HG02938 (cell line): Measurements from ENCODE around the gene PIP5K1C.
"Not testable (repeated sequence)": the region's sequence is repeated elsewhere in the genome, so short reads cannot be mapped to it uniquely, and the experiment has no call there.

Source experiments
- ATAC-seq: cut with Tn5 transposase; IDR thresholded peaks from one replicate; pipeline ENCODE4 v1.9.1; 2021; ENCODE audit warnings: mild to moderate bottlenecking, moderate library complexity; ENCODE audit not compliant: unreplicated experiment

The PIP5K1C gene

GRCh38 chr19:3661284-3662238 is 38.7 kb downstream of the PIP5K1C start:
- no peak for ATAC-seq

- no peak for ATAC-seq
These were observed 39.6 kb downstream of the PIP5K1C start for GRCh38 chr19:3660493-3661219.

GRCh38 chr19:3659746-3660112 is 40.5 kb downstream of the PIP5K1C start:
- no peak for ATAC-seq

- ATAC-seq, result no peak
These were observed 41.2 kb downstream of the PIP5K1C start for GRCh38 chr19:3658870-3659745.

GRCh38 chr19:3658004-3658869 is 42.0 kb downstream of the PIP5K1C start:
- no peak for ATAC-seq

DNA sequence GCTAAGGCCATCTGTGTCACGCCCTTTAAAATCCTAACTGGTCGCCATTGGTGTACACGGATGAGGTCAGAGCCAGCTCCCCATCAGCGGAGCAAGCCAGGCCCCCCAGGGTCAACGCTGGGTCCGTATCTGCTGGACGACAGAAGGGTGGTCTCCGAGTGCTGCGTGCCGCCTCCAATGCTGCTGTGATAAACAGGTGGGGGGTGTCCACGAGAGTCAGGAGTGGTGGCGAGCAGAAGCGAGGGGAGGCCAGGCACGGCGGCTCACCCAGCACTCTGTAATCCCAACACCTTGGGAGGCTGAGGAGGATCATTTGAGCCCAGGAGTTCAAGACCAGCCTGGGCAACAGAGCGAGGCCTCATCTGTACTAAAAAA is 42.9 kb downstream of the PIP5K1C start:
- no peak for ATAC-seq

DNA sequence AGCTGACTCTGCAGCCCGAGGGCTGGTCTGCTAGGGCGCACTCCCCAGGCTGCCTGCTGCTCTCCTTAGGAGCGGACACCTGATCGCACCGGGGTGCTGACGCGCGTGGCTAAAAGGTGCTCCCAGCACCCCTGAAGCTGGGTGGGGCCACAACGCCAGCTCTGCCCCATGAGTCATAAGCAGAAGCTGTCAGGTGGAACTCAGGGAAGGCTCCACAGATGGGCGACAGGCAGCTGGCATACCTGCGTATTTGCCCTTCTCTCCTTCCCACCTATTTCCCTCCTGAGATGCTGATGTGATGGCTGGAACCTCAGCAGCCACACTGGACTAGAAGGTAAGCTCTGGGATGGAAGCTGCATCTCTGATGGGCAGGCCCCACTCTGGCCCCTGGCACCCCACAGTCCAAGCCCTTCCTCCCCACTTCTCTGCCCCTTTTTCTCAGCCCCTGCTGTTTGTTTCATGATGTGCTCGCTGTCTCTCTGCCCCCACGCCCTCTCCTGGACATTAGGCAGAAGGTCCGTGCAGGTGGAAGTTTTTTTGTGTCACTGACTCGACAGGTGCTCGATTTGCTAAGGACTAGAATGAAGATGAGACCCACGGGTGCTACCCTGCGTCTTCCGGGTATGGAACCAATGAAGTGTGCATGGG is 43.4 kb downstream of the PIP5K1C start:
- ATAC-seq, result no peak

DNA sequence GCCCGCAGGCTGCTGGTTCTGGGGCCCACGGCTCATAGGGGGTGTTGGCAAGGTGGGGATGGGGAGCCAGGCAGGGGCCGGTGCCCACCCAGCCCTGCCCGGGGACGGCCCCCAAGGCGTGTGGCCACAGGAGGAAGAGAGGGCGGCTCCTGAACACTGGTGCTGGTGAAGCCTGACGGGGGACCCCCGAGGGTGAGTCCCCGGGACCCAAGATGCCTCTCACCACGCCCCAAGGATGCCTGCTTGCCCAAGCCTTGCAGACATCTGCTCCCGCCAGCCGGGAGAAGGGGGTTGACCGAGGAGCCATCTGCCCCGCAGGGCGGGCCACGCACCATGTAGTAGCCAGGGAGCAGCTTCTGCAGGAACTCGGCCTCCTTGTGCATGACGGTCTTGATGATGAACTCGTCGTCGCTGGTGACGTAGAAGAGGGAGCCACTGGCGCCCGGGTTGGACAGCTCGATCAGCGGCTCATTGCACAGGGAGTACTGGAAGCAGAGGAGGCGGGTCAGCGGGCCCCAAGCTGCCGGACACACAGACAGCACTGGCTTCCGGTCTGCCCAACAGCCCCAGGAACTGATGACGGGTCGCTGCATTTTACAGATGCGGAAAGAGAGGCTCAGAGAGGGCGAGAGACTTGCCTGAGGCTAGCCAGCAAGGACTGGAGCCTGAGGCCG is 44.1 kb downstream of the PIP5K1C start:
- ATAC-seq, result no peak

GRCh38 chr19:3655402-3656072 is 44.7 kb downstream of the PIP5K1C start:
- ATAC-seq, result no peak

GRCh38 chr19:3653865-3654513 is 46.3 kb downstream of the PIP5K1C start:
- ATAC-seq, result no peak

DNA sequence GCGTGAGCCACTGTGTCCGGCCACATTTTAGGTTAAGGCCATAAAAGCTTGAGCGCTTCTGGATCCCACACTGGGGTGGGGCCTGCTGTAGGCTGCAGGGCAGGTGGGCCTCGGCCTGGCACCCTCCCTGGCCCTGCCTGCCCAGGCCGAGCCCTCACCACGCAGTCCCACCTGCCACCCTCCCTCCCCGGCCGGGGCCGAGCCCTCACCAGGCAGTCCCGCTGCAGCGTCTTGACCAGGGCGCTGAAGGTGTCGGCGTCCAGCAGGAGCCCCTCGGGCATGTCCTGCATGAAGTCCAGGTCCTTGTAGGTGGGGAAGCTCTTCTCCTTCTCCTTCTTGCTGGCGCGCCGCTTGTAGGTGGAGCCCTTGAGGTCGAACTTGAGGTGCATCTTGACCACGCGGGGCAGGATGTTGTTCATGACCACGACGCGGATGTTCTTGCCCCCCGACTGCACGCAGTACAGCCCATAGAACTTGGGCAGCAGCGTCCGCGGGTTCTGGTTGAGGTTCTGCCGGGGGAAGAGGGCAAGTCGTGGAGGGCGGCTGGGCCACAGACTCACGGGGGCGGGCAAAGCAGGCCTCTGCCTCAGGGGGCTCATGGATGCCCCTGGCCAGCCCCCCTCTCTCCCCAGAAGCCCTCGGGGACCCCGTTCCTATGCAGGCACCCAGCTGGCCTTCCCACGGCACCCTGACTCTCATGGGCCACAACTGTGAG is 47.0 kb downstream of the PIP5K1C start:
- no peak for ATAC-seq

GRCh38 chr19:3652422-3652821 is 47.8 kb downstream of the PIP5K1C start:
- ATAC-seq, result no peak

DNA sequence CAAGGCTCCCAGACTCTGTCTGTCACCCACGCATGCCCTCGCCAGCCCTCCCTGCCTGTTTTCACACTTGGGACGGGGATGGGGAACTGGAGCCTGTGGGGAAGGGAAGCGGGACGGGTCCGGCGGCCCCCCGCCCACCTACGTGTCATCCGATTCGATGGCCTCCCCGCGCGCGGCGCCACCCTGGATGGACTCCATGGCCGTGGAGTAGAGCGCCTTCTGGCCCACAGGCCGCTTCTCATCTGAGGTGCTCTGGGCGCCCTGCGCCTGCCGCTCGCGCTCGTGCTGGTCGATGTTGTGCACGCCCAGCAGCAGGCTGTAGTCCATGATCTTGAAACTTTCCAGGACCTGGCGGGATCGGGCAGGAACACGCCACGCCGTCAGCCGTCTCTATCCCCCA is 48.6 kb downstream of the PIP5K1C start:
- no peak for ATAC-seq

DNA sequence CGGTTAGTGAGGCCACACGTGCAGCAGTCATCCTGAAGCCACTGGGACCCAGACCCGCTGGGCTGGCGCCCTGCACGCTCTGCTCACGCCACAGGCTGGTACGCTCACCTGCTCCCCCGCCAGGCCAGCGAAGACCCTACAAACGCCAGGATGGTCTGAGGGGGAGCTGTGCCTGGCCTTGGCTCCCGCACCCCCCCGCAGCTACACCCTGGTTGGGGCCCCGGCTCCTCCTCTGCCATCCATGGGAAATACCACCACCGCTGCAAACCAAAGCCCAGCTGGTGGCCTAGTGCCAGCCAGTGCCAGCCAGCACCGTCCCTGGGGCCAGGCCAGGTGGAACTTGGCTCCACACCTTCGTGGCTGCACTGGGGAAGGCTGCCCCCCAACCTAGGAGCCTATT is 50.4 kb downstream of the PIP5K1C start:
- no peak for ATAC-seq

DNA sequence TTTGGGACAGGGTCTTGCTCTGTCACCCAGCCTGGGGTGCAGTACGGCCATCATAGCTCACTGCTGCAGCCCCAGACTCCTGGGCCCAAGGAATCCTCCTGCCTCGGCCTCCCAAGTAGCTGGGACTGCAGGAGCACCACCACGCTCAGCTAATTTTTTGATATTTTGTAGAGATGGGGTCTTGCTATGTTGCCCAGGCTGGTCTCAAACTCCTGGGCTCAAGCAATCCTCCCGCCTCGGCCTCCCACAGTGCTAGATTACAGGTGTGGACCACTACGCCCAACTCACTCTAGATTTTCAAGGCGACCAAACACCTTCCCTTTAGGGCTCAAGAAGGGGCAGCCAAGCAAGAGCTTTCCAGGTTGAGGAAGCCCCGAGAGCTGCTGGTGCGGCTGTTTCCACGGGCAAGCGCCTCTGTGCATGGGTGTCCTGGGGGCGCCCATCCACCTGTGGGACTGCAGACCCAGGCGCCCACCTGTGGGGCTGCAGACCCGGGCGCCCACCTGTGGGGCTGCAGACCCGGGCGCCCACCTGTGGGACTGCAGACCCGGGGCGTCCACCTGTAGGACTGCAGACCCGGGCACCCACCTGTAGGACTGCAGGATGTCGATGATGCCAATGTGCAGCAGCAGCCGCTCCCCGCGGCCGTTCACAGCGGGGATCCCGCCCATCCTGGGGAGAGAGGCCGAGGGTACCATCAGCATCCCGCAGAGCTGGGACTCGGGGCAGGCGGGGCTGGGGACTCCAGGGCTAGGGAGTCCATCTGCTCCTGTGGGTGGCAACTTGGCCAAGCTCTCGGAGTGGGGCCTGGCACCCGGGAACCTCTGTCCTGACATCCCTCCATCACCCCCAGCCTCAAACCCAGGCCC is 52.0 kb downstream of the PIP5K1C start:
- ATAC-seq, result no peak

DNA sequence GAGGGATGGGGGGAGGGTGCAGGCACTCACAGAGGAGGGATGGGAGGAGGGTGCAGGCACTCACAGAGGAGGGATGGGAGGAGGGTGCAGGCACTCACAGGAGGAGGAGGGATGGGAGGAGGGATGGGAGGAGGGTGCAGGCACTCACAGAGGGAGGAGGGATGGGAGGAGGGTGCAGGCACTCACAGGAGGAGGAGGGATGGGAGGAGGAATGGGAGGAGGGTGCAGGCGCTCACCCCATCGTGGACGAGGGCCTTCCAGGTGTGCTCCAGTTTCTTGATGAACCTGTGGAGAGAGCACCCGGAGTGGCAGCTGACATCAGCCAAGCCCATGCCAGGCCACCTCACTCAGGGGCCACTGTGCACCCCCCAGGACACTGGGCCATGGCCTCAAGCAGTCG is 53.2 kb downstream of the PIP5K1C start:
- ATAC-seq, result not testable (repeated sequence)
